Measurements from ENCODE around the gene FOXO6. TPM values are rescaled to one million over a fixed set of nuclear protein-coding genes. Genes with fewer than 3 reads are reported as not detected.

Gene FOXO6
- total and polyA plus RNA-seq, 9 of the 15 experiments (the other 6 are each of a cell fraction or from before 2014, with no cell fraction given) = 0.04 to 0.31 (median 0.12) TPM; not detected in 5

DNA sequence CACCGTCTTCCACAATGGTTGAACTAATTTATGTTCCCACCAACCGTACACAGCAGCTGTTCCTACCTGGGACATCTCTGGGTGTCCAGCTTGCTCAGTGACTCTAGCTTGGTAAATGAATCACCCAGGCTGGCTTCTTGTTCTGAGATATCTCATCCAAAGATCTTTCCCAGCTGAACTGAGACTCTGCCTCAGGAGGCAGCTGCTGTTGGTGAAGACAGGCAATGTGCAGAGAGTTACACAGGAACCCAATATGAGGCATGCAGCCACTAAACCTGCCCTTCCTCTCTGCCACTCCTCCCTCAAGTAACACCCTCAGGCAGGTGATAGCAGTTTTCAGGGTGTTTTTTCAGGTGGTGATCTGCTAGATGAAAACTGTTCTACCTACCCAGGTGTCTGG lies 14.0 kb upstream of the FOXO6 start:
- BruUV-seq (replicated peaks) = no TSS peak

More for the DNA sequence above, 14.0 kb upstream of the FOXO6 start:
- Histone ChIP-seq H3K4me2 (ENCODE audit: insufficient read depth, low read length) (no peak overlapping the region), H3K4me1 (replicated peaks in 1 of 2; ENCODE audit: control insufficient read depth in 2 of 2, insufficient read depth in 2 of 2, low read length in 2 of 2) (no peaks in the 10 kb centered on the region; a peak in 2 of 5 replicates), H3K36me3 (ENCODE audit: control insufficient read depth, insufficient read depth, low read length) (no peaks in the 10 kb centered on the region), H3K4me3 (no peak overlapping the region), H4K20me1 (replicated peaks; ENCODE audit: control insufficient read depth, insufficient read depth, low read length) (no peaks in the 10 kb centered on the region), H3K79me2 (ENCODE audit: control insufficient read depth, insufficient read depth, low read length) (no peaks in the 10 kb centered on the region), H3K27ac (ENCODE audit: extremely low read depth, low read depth, low read length) (no peak overlapping the region), H3K9me1 (ENCODE audit: control insufficient read depth, insufficient read depth, low read length) (no peaks in the 10 kb centered on the region), H3K9me3 (replicated peaks; ENCODE audit: control insufficient read depth, insufficient read depth, low read depth, low read length) (no peaks in the 10 kb centered on the region), H2AFZ (ENCODE audit: low read depth, low read length) (no peak overlapping the region), H3K9ac (ENCODE audit: insufficient read depth in 1 of 2, low read depth in 2 of 2, low read length in 2 of 2) (no peak overlapping the region), H3K27me3 (ENCODE audit: control insufficient read depth in 2 of 2, insufficient read depth in 2 of 2, low read length in 2 of 2) (peaks cover 0 to 11% of the 10 kb centered on the region in 2 experiments; a peak in 2 of 5 replicates)
- intact Hi-C loops (cut with micrococcal nuclease) (no loop called here), in situ Hi-C loops (cut with MboI) (no loop called here)
- DNase-seq (ENCODE audit: extremely low read depth in 1 of 4, low spot score in 3 of 4) (no peak), FAIRE-seq (no peak), ATAC-seq (no peak)
- ChIA-PET POLR2A (interaction anchor here (0.6 kb wide), 1 partner anchor 9 kb away, joined by 3 read pairs; no protein-coding TSS in a partner anchor), CTCF (ENCODE audit: low intra/inter-chr PET ratio) (no interaction called here)
- 13% methylated on average over 2 of the region's 2 CpGs for WGBS (ENCODE audit: insufficient coverage, low coverage, missing lambda C conversion rate)
- TF ChIP-seq BMI1 (IDR thresholded peaks at IDR 0.05; ENCODE audit: low read length) = no peak
- TF ChIP-seq ZNF518B (CRISPR knock-in tag; IDR thresholded peaks at IDR 0.05) = no peak
- TF ChIP-seq MEF2A (IDR thresholded peaks at IDR 0.05; ENCODE audit: control insufficient read depth, low read depth, low read length) = no peak
- TF ChIP-seq RB1 (IDR thresholded peaks at IDR 0.05; ENCODE audit: low read depth) = no peak
- TF ChIP-seq CCAR2 (IDR thresholded peaks at IDR 0.05; ENCODE audit: low read depth, low read length) = no peak
- no peak for TF ChIP-seq TARDBP (IDR thresholded peaks at IDR 0.05)
- no peak for TF ChIP-seq CBFA2T2 (conservative IDR thresholded peaks at IDR 0.05)
- no peak for TF ChIP-seq PYGO2 (tag; IDR thresholded peaks at IDR 0.05)
- no peak for TF ChIP-seq BCLAF1 (IDR thresholded peaks at IDR 0.05; ENCODE audit: borderline replicate concordance in 1 of 2, control insufficient read depth in 1 of 2, low read depth in 2 of 2, low read length in 1 of 2)
- TF ChIP-seq PTBP1 (IDR thresholded peaks at IDR 0.05; ENCODE audit: low read depth, low read length) = no peak
- TF ChIP-seq GABPB1 (CRISPR knock-in tag; IDR thresholded peaks at IDR 0.05) = no peak

Measured in K562 (cell line).